SK-N-SH (cell line): ENCODE data around the gene ATL2.

Source experiments
- CTCF ChIP-seq: fragments of 200-600 bp; sonication (generic); IDR thresholded peaks from 2 replicates; pipeline ENCODE4 v1.6.1; 2017; ENCODE audit warnings: antibody characterized with exemption, mild to moderate bottlenecking, moderate library complexity
- MAX ChIP-seq: IDR thresholded peaks from 2 replicates; pipeline ENCODE4 v1.4.0; 2012; ENCODE audit warnings: low read depth
- MEF2A ChIP-seq: IDR thresholded peaks from 2 replicates; pipeline ENCODE4 v1.4.0; 2012; ENCODE audit warnings: low read depth, borderline replicate concordance
- SIN3A ChIP-seq: IDR thresholded peaks from 2 replicates; pipeline ENCODE4 v1.6.1; 2012; ENCODE audit warnings: low read depth, mild to moderate bottlenecking, low read length, moderate library complexity, borderline replicate concordance
- SMC3 ChIP-seq: IDR thresholded peaks from 2 replicates; pipeline ENCODE4 v1.6.1; 2012; ENCODE audit warnings: low read depth, low read length, improper control_type of control experiment
- YY1 ChIP-seq: IDR thresholded peaks from 2 replicates; pipeline ENCODE4 v1.4.0; 2012; ENCODE audit warnings: low read depth, mild to moderate bottlenecking
- TF ChIP-seq, protein P1 (sequence below): IDR thresholded peaks from 2 replicates; pipeline ENCODE4 v1.4.0; 2012; ENCODE audit warnings: low read depth, borderline replicate concordance

DNA sequence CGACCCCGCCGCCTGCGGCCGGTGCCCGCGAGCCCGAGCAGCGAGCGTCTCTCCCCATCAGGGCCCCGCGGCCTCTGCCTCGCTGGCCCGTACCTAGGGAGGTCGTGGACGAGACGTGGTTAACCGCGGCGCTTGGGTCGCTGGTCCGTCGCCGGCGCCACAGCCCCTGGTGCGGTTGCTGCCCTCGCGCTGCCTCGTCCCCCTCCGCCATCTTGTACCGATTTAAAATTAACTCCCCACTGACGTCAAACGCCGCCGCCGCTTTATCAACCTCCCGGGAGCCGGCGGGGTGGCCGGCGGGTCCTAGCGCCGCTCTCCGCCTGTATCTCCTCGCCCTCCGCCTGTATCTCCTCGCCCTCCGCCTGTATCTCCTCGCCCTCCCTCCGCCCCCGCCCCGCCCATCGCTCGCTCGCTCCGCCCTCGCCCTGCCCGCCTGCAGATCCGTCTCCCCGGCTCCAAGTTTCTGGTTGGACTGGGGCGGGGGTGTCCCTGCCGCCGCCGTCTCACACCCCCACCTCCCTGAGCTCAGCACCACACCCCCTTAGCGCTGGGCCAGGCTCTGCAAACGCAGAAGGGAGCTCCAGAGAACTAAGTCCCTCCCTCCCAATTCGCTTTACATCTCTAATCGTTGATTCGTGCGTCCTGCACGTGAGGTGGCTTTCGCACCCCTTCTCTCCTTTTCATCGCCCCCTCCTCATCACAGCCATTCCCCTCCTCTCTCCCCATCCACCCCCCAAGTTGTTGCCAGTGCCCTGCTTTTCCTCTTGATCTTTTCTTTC is at the start of gene ATL2:
- TF ChIP-seq YY1 = peak; percentile 97
- TF ChIP-seq CTCF = no peak
- TF ChIP-seq SMC3 = no peak
- no peak; the same call in none of the 2 replicates for TF ChIP-seq MAX
- TF ChIP-seq, protein P1, sequence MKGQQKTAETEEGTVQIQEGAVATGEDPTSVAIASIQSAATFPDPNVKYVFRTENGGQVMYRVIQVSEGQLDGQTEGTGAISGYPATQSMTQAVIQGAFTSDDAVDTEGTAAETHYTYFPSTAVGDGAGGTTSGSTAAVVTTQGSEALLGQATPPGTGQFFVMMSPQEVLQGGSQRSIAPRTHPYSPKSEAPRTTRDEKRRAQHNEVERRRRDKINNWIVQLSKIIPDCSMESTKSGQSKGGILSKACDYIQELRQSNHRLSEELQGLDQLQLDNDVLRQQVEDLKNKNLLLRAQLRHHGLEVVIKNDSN = peak; percentile 41; the same call in 1 of the 2 replicates
- peak; percentile 72; the same call in 1 of the 2 replicates for TF ChIP-seq SIN3A
- no peak for TF ChIP-seq MEF2A
